Body of pancreas (tissue), 4 donors: ENCODE measurements around the gene FXYD2. TPM values are rescaled to one million over a fixed set of nuclear protein-coding genes. Genes with fewer than 3 reads are reported as not detected.
A peak's percentile ranks its signal among the peaks of the same experiment; 100 is the strongest.

Experiments
- ATAC-seq: fragments of 150-250 bp; one replicate; pipeline ENCODE4 v1.9.1; 2016
- DNase-seq, 4 donors: peaks; one replicate each; pipeline ENCODE4 v3.0.0-alpha.2; 2019
- H3K27ac ChIP-seq, 4 donors: fragments of 200-600 bp; sonication (generic); 1 replicate in 3 of 4; 2 replicates in 1 of 4; pipeline versions ENCODE4 v1.5.1 to v1.6.1; 2016 to 2019; ENCODE audit warnings: mild to moderate bottlenecking in 1 of 4, mixed read lengths in 1 of 4, moderate library complexity in 1 of 4
- H3K27me3 ChIP-seq, 2 donors: fragments of 200-600 bp; sonication (generic); one replicate each; pipeline ENCODE4 v1.6.0; 2016; ENCODE audit warnings: mild to moderate bottlenecking in 1 of 2
- H3K36me3 ChIP-seq, 2 donors: fragments of 200-600 bp; sonication (generic); replicated peaks in 1 of 2; 2 replicates each; pipeline ENCODE4 v1.5.1; 2016; ENCODE audit warnings: low read depth in 2 of 2; ENCODE audit not compliant: insufficient read depth in 1 of 2
- H3K4me1 ChIP-seq: fragments of 200-600 bp; sonication (generic); one replicate; pipeline ENCODE4 v1.6.0; 2016
- H3K4me3 ChIP-seq, 2 donors: fragments of 200-600 bp; sonication (generic); 1 replicate in 1 of 2; 2 replicates in 1 of 2; pipeline ENCODE4 v1.5.1; 2016 to 2019
- H3K9me3 ChIP-seq, 3 donors: fragments of 200-600 bp; sonication (generic); 1 replicate in 2 of 3; 2 replicates in 1 of 3; pipeline ENCODE4 v1.5.1; 2016
- POLR2A ChIP-seq, 3 donors: fragments of 450-650 bp; IDR thresholded peaks; one replicate each; pipeline ENCODE4 v1.6.1; 2016; ENCODE audit warnings: antibody characterized with exemption in 3 of 3, mild to moderate bottlenecking in 2 of 3
- WGBS, 2 donors: methylation state at CpG; one replicate each; pipeline ENCODE4 v1.1.5; 2017; 5-methylcytosine and 5-hydroxymethylcytosine counted together
- intact Hi-C: fragments of 100-400 bp; cut with DNase I; formaldehyde crosslinking; loops from one replicate; pipeline ENCODE4 v1.15.1; 2023
- total RNA-seq, 2 donors: library from RNA; depleted of rRNA; stranded (reverse); fragments of >200 nt; gene quantifications; one replicate each; pipeline ENCODE4 v1.1.0, GENCODE V29; 2016
- TF ChIP-seq, protein P1 (sequence below), 7 experiments: fragments of 450-650 bp in 4 of 7; fragments of 200-600 bp in 3 of 7; sonication (generic) in 3 of 7; IDR thresholded peaks; one replicate each; pipeline ENCODE4 v1.5.1; 2016 to 2019; ENCODE audit warnings: antibody characterized with exemption in 7 of 7

The FXYD2 gene
- total RNA-seq, 2 donors from 2014 or later: 290 to 396 TPM

DNA sequence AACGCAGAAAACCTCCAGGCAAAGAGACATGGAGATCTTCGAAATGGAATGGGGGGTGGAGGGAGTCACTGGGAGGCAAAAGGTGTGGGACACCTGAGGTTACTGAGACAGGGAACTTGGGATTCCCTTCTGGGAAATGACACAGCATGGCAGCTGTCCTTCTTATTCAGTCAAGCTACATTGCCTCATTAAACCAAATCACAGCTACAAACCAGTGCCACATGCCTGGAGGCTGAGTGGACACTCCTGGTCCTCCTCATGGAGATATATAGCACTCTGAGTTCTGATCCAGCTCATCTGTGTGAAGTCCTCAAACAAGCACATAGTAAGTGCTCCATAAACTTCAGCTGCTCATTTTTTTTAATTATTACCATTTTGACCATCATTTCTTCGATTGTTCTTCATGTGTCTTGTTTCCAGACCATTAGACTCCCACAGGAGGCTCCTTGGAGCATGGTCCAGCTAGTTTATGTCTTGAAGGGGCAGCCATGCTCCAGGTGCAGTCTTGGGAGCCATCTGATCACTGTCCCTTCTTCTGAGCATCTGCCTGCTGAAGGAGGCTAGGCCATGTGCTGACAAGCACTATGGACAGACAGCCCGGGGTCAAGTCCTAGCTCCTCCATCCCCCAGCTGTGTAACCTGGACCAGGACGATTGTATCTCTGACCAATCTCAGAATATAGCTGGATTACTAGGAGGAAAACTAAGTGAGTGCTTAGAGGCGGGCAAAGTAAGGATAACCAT lies 9.7 kb upstream of the FXYD2 start:
- DNase-seq (peak in 1 of 4 donors; percentile 10), ATAC-seq (no peak)
- H3K27me3 ChIP-seq: no peaks in the 10 kb centered on the region
- H3K4me1 ChIP-seq: peaks cover 76% of the 10 kb centered on the region
- no peaks in the 10 kb centered on the region for H3K9me3 ChIP-seq
- intact Hi-C loops: no loop called here
- no peak for TF ChIP-seq POLR2A (IDR thresholded peaks at IDR 0.05)
- TF ChIP-seq, protein P1, sequence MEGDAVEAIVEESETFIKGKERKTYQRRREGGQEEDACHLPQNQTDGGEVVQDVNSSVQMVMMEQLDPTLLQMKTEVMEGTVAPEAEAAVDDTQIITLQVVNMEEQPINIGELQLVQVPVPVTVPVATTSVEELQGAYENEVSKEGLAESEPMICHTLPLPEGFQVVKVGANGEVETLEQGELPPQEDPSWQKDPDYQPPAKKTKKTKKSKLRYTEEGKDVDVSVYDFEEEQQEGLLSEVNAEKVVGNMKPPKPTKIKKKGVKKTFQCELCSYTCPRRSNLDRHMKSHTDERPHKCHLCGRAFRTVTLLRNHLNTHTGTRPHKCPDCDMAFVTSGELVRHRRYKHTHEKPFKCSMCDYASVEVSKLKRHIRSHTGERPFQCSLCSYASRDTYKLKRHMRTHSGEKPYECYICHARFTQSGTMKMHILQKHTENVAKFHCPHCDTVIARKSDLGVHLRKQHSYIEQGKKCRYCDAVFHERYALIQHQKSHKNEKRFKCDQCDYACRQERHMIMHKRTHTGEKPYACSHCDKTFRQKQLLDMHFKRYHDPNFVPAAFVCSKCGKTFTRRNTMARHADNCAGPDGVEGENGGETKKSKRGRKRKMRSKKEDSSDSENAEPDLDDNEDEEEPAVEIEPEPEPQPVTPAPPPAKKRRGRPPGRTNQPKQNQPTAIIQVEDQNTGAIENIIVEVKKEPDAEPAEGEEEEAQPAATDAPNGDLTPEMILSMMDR (IDR thresholded peaks at IDR 0.05): no peak
- 71% methylated on average over 6 of the region's 6 CpGs for WGBS, 2 donors
- no peaks in the 10 kb centered on the region for H3K36me3 ChIP-seq
- peak overlapping the region; percentile 81 to 90 (median 88) for H3K27ac ChIP-seq
- no peak overlapping the region for H3K4me3 ChIP-seq

DNA sequence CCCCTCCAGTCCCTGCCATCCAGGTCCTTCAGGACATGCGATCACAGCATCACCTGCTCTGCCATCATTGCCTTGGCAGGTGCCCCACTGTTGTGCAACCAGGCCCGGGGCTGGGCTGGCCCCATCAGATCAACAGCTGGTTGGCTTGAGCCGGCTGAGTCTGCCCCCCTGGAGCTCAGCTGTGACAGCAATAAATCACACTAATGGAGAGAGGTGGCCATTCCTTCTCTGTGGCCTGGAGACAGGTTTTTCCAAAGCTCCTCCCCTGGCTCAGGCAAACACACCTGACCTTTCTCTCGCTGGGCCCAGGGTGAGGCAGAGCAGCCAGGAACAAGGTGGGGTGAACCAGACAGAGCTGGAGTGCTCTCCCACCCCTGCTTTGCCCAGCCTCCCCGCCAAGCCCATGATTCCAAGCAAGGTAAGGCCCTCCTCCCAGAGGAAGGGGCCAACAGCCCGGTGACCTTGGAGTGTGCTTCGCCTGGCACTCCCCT lies 8.9 kb upstream of the FXYD2 start:
- Histone ChIP-seq H3K27ac (peak overlapping the region; percentile 81 to 90 (median 88)), H3K36me3 (no peaks in the 10 kb centered on the region), H3K27me3 (no peaks in the 10 kb centered on the region), H3K9me3 (no peaks in the 10 kb centered on the region), H3K4me3 (no peak overlapping the region), H3K4me1 (peaks cover 84% of the 10 kb centered on the region)
- ATAC-seq (peak; percentile 91), DNase-seq (peak; percentile 91 to 98 (median 96))
- 11 to 16% methylated on average over 4 to 7 of the region's 7 CpGs for WGBS, 2 donors
- intact Hi-C loops: no loop called here
- peak in 2 of 3 donors; percentile 56 to 61 for TF ChIP-seq POLR2A (IDR thresholded peaks at IDR 0.05)
- TF ChIP-seq, protein P1 (IDR thresholded peaks at IDR 0.05): no peak

DNA sequence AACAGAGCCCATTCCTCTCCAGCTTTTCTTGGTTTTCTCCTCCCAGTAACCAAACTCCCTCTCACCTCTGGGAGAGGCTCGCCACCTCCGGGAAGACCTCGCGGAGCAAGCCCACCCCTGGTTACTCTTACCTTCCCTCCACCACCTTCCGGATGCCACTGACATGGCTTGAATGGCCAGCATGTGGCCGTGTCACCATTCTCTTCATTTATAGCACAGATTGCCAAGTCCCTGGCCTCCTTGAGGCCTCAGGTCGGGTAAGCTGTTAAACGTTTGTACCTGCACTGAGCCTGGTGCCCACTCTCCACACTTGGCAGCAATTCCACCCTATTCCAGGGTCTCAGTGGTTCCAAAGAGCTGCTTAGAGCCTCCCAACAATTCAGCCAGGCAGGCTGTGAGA lies 8.0 kb upstream of the FXYD2 start:
- Histone ChIP-seq H3K27me3 (no peaks in the 10 kb centered on the region), H3K4me3 (no peak overlapping the region), H3K36me3 (no peaks in the 10 kb centered on the region), H3K27ac (peak overlapping the region; percentile 81 to 90 (median 88)), H3K4me1 (peaks cover 88% of the 10 kb centered on the region), H3K9me3 (no peaks in the 10 kb centered on the region)
- peak in 1 of 4 donors; percentile 10 for DNase-seq
- intact Hi-C loops: no loop called here
- TF ChIP-seq POLR2A (IDR thresholded peaks at IDR 0.05): no peak
- TF ChIP-seq, protein P1 (IDR thresholded peaks at IDR 0.05): no peak
- no peak for ATAC-seq
- WGBS, 2 donors: 87 to 94% methylated on average over 8 of the region's 8 CpGs

DNA sequence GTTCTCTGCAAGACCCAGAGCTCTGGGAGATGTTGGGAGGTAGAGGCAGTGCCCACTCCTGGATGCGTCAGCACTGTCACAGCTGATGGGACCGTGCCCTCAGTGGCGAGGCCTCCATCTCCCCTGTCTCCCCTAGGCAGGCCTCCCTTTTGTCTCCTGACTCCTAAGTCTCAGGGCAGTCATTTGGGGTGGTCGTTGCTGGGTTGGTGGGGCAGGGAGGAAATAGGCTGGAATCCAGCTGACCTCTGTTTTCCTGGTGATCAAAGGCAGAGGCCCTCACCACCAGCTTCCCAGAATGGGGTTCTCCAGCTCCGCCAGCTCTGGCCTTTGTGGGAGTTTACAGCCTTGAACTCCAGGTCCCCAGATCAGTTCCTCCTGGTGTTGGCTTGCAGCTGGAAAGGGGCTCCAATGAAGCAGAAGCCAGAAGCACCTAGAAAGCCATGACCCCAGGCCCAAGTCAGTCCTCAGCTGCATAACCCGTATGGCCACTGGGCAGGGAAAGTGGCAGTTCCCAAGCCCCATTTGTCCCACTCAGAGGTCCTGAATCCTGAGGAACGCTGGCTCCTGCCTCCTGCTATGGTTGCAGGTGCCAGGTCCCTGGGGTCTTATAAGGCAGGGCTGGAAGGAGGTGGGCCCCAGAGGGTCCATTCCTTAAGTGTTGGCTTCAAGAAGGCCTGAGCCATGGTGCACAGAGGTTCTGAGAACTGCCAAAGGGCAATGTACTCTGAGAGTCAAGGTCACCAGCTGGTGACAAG lies 7.3 kb upstream of the FXYD2 start:
- ATAC-seq (no peak), DNase-seq (peak in 1 of 4 donors; percentile 11)
- Histone ChIP-seq H3K4me3 (no peak overlapping the region), H3K4me1 (peaks cover 86% of the 10 kb centered on the region), H3K27me3 (no peaks in the 10 kb centered on the region), H3K27ac (peak overlapping the region; percentile 81 to 90 (median 88)), H3K36me3 (no peaks in the 10 kb centered on the region), H3K9me3 (no peaks in the 10 kb centered on the region)
- TF ChIP-seq, protein P1 (IDR thresholded peaks at IDR 0.05): no peak
- TF ChIP-seq POLR2A (IDR thresholded peaks at IDR 0.05): no peak
- WGBS, 2 donors: 81 to 84% methylated on average over 4 to 7 of the region's 7 CpGs
- intact Hi-C loops: no loop called here
